GM06990 (cell line): ENCODE measurements around the gene MAML2.

Source experiments
- DNase-seq: peaks from one replicate; pipeline ENCODE4 v3.0.0-alpha.2; 2011; ENCODE audit not compliant: insufficient read length; ENCODE audit errors: extremely low read depth
- H3K27me3 ChIP-seq: replicated peaks from 2 replicates; pipeline ENCODE4 v1.6.0; 2011; ENCODE audit warnings: low read length; ENCODE audit not compliant: control insufficient read depth, insufficient read depth
- H3K36me3 ChIP-seq: 2 replicates; pipeline ENCODE4 v1.5.1; 2011; ENCODE audit warnings: low read length; ENCODE audit not compliant: control insufficient read depth, insufficient read depth
- H3K4me3 ChIP-seq: replicated peaks from 2 replicates; pipeline ENCODE4 v1.5.1; 2011; ENCODE audit warnings: low read depth, mild to moderate bottlenecking, control low read depth, low read length
- TF ChIP-seq, protein P1 (sequence below): IDR thresholded peaks from 2 replicates; pipeline ENCODE4 v1.5.1; 2011; ENCODE audit warnings: low read length, control low read depth, mild to moderate bottlenecking, inconsistent platforms; ENCODE audit not compliant: insufficient read depth, poor library complexity, severe bottlenecking

The MAML2 gene

DNA sequence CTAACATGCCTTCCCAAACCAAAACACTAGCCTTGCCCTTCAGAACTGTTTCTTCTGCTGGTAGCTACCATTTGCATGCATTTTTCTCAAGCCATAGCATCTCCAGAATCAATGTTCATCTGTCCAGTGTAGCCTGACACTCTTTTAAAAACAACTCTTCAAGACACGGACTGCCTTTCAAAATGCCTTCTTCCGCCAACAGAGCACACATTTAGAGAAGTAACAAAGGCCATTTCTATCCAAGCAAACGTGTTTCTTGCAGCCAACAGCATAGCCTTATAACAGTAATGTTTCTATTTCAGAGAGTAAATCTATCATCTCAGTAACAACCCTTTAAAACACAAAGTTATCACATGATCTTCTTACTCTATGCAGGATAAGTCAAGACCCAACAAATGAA, 275.8 kb downstream of the MAML2 start:
- DNase-seq: no peak
- no peaks in the 10 kb centered on the region for H3K36me3 ChIP-seq
- TF ChIP-seq, protein P1, sequence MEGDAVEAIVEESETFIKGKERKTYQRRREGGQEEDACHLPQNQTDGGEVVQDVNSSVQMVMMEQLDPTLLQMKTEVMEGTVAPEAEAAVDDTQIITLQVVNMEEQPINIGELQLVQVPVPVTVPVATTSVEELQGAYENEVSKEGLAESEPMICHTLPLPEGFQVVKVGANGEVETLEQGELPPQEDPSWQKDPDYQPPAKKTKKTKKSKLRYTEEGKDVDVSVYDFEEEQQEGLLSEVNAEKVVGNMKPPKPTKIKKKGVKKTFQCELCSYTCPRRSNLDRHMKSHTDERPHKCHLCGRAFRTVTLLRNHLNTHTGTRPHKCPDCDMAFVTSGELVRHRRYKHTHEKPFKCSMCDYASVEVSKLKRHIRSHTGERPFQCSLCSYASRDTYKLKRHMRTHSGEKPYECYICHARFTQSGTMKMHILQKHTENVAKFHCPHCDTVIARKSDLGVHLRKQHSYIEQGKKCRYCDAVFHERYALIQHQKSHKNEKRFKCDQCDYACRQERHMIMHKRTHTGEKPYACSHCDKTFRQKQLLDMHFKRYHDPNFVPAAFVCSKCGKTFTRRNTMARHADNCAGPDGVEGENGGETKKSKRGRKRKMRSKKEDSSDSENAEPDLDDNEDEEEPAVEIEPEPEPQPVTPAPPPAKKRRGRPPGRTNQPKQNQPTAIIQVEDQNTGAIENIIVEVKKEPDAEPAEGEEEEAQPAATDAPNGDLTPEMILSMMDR: no peak
- H3K4me3 ChIP-seq: no peak overlapping the region
- no peaks in the 10 kb centered on the region for H3K27me3 ChIP-seq

DNA sequence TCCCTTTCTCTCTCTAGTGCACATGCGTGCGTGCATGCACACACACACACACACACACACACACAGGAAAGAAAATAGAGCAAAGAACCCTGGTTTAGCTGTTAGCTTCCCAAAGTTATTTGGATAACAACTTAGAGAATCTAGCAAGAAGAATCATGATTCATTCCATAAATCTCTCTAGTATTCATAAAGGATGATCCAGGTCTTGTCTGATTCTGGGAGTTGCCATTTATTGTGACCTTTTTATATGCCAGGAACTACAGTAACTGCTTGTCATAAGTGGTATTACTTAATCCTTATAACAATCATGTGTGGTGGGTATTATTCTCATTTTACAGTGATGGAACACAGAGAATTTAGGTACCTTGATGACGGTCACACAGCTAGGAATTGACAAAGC, 277.6 kb downstream of the MAML2 start:
- H3K27me3 ChIP-seq: no peaks in the 10 kb centered on the region
- H3K4me3 ChIP-seq: no peak overlapping the region
- TF ChIP-seq, protein P1: no peak
- DNase-seq: no peak
- no peaks in the 10 kb centered on the region for H3K36me3 ChIP-seq

DNA sequence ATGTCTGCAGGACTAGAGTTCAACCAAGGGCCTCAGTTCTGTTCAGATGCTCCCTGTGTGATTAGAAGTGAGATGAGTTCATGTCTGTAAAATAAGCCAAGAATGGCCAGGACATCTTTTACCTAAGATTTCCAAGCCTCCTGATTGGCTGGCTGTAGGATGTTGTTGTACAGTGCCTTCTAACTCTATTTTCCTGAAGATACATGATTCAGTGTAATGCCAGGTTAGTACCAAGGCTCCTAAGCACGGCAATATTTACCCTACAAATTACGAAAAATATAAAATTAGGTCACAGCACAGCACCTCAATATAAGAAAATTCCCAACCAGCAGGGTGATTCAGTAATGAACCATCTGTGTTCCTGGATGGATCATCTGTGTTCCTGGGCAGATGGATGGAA, 279.1 kb downstream of the MAML2 start:
- Histone ChIP-seq H3K36me3 (no peaks in the 10 kb centered on the region), H3K4me3 (no peak overlapping the region)
- TF ChIP-seq, protein P1: no peak

DNA sequence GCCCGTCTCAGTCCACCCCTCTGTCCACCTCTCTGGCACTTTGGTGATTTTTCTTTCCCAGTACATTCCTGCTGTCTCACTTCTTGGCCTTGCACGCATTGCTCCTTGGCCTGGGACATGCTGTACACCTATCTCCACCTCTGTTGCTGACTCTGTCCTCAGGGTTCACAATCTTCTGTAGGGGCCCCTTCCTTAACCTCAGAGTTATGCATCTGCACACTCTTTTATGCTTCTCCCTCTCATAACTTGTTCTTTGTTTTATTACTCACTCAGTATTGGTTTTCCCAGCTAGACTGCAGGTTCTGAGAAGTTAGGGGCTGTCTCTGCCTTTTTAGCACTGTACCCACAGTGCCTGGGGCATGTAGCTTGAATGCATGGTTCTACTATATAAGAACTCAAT, 279.9 kb downstream of the MAML2 start:
- Histone ChIP-seq H3K36me3 (no peaks in the 10 kb centered on the region), H3K27me3 (no peaks in the 10 kb centered on the region), H3K4me3 (no peak overlapping the region)
- TF ChIP-seq, protein P1: no peak
- DNase-seq: no peak

More for the DNA sequence above, 279.1 kb downstream of the MAML2 start:
- no peak for DNase-seq
- no peaks in the 10 kb centered on the region for H3K27me3 ChIP-seq

DNA sequence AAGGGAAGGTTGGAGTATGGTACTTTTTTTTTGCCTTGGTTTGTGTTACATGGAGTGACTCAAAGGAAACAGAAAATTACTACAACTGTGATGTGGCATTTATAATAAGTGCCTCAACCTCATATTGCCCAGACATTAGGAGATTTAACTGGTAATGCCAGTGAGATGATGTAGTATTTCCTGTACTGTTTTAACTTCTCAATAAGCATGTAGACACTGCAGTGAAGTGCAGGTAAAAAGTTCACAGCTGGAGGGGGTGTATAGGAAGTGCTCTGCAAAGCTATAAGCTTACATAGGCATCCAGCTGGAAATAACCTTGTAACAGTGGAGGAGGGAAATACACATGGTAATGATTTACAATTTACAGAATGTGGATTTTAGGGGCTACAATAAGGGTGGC, 280.9 kb downstream of the MAML2 start:
- TF ChIP-seq, protein P1: no peak
- no peak for DNase-seq
- Histone ChIP-seq H3K4me3 (no peak overlapping the region), H3K27me3 (no peaks in the 10 kb centered on the region), H3K36me3 (no peaks in the 10 kb centered on the region)

DNA sequence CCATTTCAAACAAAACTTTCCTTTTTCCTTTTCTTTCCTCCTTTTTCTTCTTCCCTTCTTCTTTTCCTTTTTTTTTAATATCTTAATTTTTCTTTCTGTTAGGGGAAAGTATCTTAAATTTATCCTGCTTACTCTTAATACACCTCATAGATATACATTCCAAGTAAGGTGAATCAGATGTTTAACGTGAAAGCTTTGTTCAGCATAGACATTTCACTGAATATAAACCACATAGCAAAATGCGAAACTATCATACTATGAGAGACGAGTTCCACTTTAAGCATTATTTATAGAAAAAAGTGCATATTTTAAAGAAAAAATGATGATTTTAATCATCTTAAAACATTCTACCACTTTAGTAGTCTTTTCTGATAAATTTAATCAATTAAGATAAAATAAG, 281.3 kb downstream of the MAML2 start:
- Histone ChIP-seq H3K4me3 (no peak overlapping the region), H3K27me3 (no peaks in the 10 kb centered on the region), H3K36me3 (no peaks in the 10 kb centered on the region)
- DNase-seq: no peak
- TF ChIP-seq, protein P1: no peak
